Measurements from ENCODE around the gene HINT2. TPM values are rescaled to one million over a fixed set of nuclear protein-coding genes. Genes with fewer than 3 reads are reported as not detected.

Gene HINT2
- total RNA-seq, 1 donor from 2014 or later: 27.9 TPM

DNA sequence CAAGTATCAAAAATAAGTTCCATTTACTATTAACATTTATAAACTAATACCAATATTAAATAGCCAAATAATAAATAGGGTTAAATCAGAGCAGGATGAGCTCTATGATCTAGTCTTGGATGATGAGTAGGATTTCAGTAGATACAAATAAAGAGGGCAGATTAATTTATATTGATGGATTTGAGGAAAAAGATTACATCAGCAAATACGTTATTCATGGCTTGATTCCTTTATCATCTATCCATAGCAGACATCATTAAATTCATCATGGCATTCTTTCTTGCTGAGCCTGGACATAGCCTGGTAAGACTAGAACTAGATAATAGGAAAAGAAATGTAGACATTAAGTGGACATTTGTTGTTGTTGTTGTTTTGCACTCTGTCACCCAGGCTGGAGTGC lies 47.4 kb downstream of the HINT2 start:
- H3K4me1 Mint-ChIP-seq: peaks cover 8% of the 10 kb centered on the region
- H3K9me3 Mint-ChIP-seq: no peaks in the 10 kb centered on the region
- intact Hi-C loops (cut with micrococcal nuclease): no loop called here
- no peak overlapping the region for H3K27ac Mint-ChIP-seq
- DNase-seq (no peak), ATAC-seq (ENCODE audit: low read depth) (no peak)
- POLR2A ChIA-PET: no interaction called here
- H3K36me3 Mint-ChIP-seq (ENCODE audit: low read depth): peaks cover 2% of the 10 kb centered on the region
- H3K4me3 Mint-ChIP-seq: no peak overlapping the region
- CTCF ChIA-PET: no interaction called here
- no peaks in the 10 kb centered on the region for H3K27me3 Mint-ChIP-seq
- TF ChIP-seq, protein P1, sequence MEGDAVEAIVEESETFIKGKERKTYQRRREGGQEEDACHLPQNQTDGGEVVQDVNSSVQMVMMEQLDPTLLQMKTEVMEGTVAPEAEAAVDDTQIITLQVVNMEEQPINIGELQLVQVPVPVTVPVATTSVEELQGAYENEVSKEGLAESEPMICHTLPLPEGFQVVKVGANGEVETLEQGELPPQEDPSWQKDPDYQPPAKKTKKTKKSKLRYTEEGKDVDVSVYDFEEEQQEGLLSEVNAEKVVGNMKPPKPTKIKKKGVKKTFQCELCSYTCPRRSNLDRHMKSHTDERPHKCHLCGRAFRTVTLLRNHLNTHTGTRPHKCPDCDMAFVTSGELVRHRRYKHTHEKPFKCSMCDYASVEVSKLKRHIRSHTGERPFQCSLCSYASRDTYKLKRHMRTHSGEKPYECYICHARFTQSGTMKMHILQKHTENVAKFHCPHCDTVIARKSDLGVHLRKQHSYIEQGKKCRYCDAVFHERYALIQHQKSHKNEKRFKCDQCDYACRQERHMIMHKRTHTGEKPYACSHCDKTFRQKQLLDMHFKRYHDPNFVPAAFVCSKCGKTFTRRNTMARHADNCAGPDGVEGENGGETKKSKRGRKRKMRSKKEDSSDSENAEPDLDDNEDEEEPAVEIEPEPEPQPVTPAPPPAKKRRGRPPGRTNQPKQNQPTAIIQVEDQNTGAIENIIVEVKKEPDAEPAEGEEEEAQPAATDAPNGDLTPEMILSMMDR (IDR thresholded peaks at IDR 0.05): no peak

DNA sequence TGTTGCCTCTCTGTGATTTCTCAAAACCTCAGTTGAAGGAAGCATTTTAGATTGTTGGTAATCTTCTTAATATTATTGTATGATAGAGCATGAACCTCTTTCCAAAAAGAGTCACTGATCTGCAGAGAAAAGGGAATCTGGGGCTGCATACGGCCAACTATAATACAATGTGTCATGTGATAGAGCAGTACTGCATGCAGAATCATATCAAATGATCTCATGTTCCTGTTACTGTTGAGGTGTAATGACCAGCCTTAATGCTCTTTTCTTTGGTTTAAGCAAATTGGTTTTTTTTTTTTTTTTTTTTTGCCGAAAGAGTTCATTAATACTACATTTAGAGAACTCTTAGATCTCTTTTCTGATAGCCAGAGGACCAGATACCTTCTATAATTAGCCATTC lies 47.8 kb downstream of the HINT2 start:
- Mint-ChIP-seq H3K36me3 (ENCODE audit: low read depth) (peaks cover 2% of the 10 kb centered on the region), H3K9me3 (no peaks in the 10 kb centered on the region), H3K27me3 (no peaks in the 10 kb centered on the region), H3K4me1 (peaks cover 11% of the 10 kb centered on the region), H3K27ac (no peak overlapping the region), H3K4me3 (no peak overlapping the region)
- POLR2A ChIA-PET: no interaction called here
- ATAC-seq (ENCODE audit: low read depth) (no peak), DNase-seq (no peak)
- CTCF ChIA-PET: no interaction called here
- intact Hi-C loops (cut with micrococcal nuclease): no loop called here
- TF ChIP-seq, protein P1 (IDR thresholded peaks at IDR 0.05): no peak

DNA sequence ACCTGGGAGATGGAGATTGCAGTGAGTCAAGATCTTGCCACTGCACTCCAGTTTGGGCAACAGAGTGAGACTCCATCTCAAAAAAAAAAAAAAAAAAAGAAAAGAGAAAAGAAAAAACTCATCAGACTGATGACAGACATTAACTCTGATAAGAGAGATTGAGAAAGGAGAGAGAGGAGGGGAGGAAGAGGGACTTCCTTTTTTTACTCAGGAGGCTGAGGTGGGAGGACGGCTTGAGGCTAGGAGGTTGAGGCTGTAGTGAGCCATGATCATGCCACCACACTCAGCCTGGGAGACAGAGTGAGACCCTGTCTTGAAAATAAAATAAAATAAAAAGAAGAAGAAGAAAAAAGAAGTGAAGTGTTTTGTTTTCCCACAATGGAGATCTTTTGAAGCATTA lies 51.0 kb downstream of the HINT2 start:
- ChIA-PET POLR2A (no interaction called here), CTCF (no interaction called here)
- DNase-seq (no peak), ATAC-seq (ENCODE audit: low read depth) (no peak)
- Mint-ChIP-seq H3K27me3 (no peaks in the 10 kb centered on the region), H3K9me3 (no peaks in the 10 kb centered on the region), H3K4me1 (peaks cover 33% of the 10 kb centered on the region), H3K36me3 (ENCODE audit: low read depth) (peaks cover 7% of the 10 kb centered on the region), H3K27ac (no peak overlapping the region), H3K4me3 (no peak overlapping the region)
- TF ChIP-seq, protein P1 (IDR thresholded peaks at IDR 0.05): no peak
- intact Hi-C loops (cut with micrococcal nuclease): no loop called here

DNA sequence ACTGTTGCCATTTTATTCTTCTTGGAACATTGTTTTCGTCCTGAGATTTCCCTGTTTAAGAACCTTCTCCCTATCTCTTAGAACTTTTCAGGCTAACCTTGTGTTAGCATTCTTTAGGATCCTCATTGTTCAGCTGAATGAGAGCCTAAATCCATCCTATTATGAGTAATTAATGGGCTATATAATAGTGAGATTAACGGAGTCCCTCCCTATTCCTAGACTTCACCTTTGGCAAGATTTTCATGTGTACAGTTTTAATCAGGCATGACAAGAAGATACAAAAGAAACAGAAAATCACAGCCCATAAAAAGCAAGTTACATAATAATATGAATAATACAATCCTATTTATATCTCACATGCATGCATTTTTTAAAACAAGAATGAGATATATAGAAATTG lies 51.7 kb downstream of the HINT2 start:
- peaks cover 6% of the 10 kb centered on the region for H3K36me3 Mint-ChIP-seq (ENCODE audit: low read depth)
- no peak overlapping the region for H3K27ac Mint-ChIP-seq
- DNase-seq: no peak
- H3K4me1 Mint-ChIP-seq: peaks cover 40% of the 10 kb centered on the region
- TF ChIP-seq, protein P1 (IDR thresholded peaks at IDR 0.05): no peak
- ChIA-PET POLR2A (interaction anchor here (0.7 to 0.9 kb wide), 2 partner anchors 10 to 15 kb away, joined by 4 to 5 read pairs; no protein-coding TSS in a partner anchor), CTCF (interaction anchor here (0.7 kb wide), 2 partner anchors 27 to 151 kb away, joined by 3 read pairs; no protein-coding TSS in a partner anchor)
- no peaks in the 10 kb centered on the region for H3K9me3 Mint-ChIP-seq
- intact Hi-C loops (cut with micrococcal nuclease): no loop called here
- no peak for ATAC-seq (ENCODE audit: low read depth)
- H3K27me3 Mint-ChIP-seq: no peaks in the 10 kb centered on the region
- no peak overlapping the region for H3K4me3 Mint-ChIP-seq

Other genes starting within 250 kb of the HINT2 start
- gene TESK1, start 209.8 kb downstream of the HINT2 start, total RNA-seq: 48.7 and 51.9 TPM in 2 replicates
- 118 and 125 TPM in 2 replicates for gene CD72, start 196.6 kb downstream of the HINT2 start, total RNA-seq
- 27.5 and 28.0 TPM in 2 replicates for gene SIT1, start 164.1 kb downstream of the HINT2 start, total RNA-seq
- 8,247 and 9,516 TPM in 2 replicates for gene RMRP, start 157.0 kb downstream of the HINT2 start, total RNA-seq
- gene CCDC107, start 156.8 kb downstream of the HINT2 start, total RNA-seq: 32.5 and 34.5 TPM in 2 replicates
- gene ARHGEF39, start 149.8 kb downstream of the HINT2 start, total RNA-seq: 0.59 and 0.89 TPM in 2 replicates
- gene CA9, start 141.1 kb downstream of the HINT2 start, total RNA-seq: 0.86 TPM in 1 of 2 replicates, not detected in the other
- gene TPM2, start 125.1 kb downstream of the HINT2 start, total RNA-seq: 1.9 and 2.0 TPM in 2 replicates
- gene TLN1, start 82.8 kb downstream of the HINT2 start, total RNA-seq: 327 and 362 TPM in 2 replicates
- 13.8 and 16.9 TPM in 2 replicates for gene CREB3, start 82.4 kb downstream of the HINT2 start, total RNA-seq
- gene GBA2, start 65.8 kb downstream of the HINT2 start, total RNA-seq: 93.4 and 104 TPM in 2 replicates
- gene RGP1, start 65.8 kb downstream of the HINT2 start, total RNA-seq: 23.8 and 25.4 TPM in 2 replicates
- gene MSMP, start 60.8 kb downstream of the HINT2 start, total RNA-seq: 0.78 and 1.2 TPM in 2 replicates
- gene NPR2, start 23.5 kb downstream of the HINT2 start, total RNA-seq: 4.4 and 4.6 TPM in 2 replicates
- 1.8 and 4.0 TPM in 2 replicates for gene SPAG8, start 2.8 kb downstream of the HINT2 start, total RNA-seq
- not detected in 2 replicates for gene FAM221B, start 13.7 kb upstream of the HINT2 start, total RNA-seq
- gene TMEM8B, start 14.2 kb upstream of the HINT2 start, total RNA-seq: 5.0 and 8.0 TPM in 2 replicates
- not detected in 2 replicates for gene OR13J1, start 55.4 kb upstream of the HINT2 start, total RNA-seq
- not detected in 2 replicates for gene HRCT1, start 91.2 kb upstream of the HINT2 start, total RNA-seq
- gene SPAAR, start 94.4 kb upstream of the HINT2 start, total RNA-seq: not detected in 2 replicates
- gene OR2S2, start 143.1 kb upstream of the HINT2 start, total RNA-seq: not detected in 2 replicates
- gene RECK, start 221.9 kb upstream of the HINT2 start, total RNA-seq: 4.2 and 5.0 TPM in 2 replicates

All from activated B cell treated with CpG ODN at 0.5 μM for 24 hours (primary cell).